Mammary epithelial cell (primary cell): Measurements from ENCODE around the gene TAF3.

Experiments
- CTCF ChIP-seq, 2 donors: IDR thresholded peaks in 1 of 2; conservative IDR thresholded peaks in 1 of 2; 2 replicates each; pipeline ENCODE4 v1.5.1; 2011 to 2012; ENCODE audit warnings: inconsistent platforms in 2 of 2, low read length in 2 of 2, mild to moderate bottlenecking in 2 of 2, control low read depth in 1 of 2, low read depth in 1 of 2; ENCODE audit not compliant: insufficient read depth in 1 of 2; ENCODE audit errors: extremely low read depth in 1 of 2
- EZH2 ChIP-seq: IDR thresholded peaks from 2 replicates; pipeline ENCODE4 v1.6.1; 2012; ENCODE audit warnings: low read length, inconsistent platforms, borderline replicate concordance

- TF ChIP-seq EZH2 (no peak), CTCF (conservative IDR thresholded peaks at IDR 0.05 in 1 of 2, IDR thresholded peaks at IDR 0.05 in 1 of 2; ENCODE audit: extremely low read depth in 1 of 2, insufficient read depth in 1 of 2, low read depth in 1 of 2, low read length in 2 of 2) (no peak)
Observed at GRCh38 chr10:7857262-7857661, 39.0 kb downstream of the TAF3 start.
